ENCODE measurements around the gene BLVRA.

The BLVRA gene

DNA sequence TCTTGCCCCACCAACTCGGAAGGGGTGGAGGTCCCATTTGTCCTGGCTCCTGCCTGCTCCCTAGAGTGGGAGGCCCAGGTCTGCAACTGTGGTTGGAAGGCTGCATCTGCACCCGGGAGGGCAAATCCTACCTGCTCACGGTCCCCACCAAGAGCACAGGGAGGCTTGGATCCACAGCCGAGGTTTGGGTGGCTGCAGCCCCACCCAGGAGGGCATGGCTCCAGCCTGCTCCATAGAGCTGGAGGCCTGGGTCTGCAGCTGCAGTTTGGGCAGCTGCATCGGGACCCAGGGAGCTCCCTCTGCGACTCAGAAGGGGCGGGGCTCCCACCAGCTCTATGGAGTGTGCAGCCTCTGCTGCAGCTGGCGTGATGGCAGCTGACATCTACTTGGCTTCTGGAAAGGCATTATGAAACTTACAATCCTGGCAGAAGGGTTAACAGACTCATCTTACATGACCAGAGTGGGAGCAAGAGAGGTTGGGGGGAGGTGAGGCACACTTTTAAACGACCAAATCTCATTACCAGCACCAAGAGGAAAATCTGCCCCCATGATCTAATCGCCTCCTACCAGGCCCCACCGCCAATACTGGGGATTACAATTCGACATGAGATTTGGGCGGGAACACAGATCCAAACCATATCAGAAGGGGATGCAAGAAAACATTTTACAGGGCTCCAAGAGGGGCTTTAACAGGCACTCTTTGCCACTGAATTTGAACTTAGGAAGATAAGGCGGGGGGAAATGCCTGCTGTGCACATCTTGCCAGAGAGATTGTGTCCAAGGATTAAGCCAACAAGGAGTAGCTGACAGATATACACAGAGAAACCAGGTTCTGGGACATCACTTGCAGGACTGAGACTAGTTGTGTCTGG, 8.2 kb upstream of the BLVRA start:
- DNase-seq = no peak

DNA sequence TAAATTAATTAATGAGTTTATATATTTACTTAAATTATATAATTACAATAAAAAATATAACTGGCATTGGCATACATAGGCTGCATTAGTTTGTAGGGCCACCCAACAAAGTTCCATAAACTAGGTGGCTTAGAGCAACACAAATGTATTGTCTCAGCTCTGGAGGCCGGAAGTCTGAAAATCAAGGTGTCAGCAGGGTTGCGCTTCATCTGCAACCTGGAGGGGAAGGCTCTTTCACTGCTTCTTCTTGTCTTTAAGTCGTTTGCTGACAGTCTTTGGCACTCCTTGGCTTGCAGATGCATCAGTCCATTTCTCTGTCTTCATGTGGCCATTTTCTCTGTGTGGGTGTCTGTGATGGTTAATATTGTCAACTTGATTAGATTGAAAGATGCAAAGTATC, 6.1 kb upstream of the BLVRA start:
- DNase-seq = no peak

DNA sequence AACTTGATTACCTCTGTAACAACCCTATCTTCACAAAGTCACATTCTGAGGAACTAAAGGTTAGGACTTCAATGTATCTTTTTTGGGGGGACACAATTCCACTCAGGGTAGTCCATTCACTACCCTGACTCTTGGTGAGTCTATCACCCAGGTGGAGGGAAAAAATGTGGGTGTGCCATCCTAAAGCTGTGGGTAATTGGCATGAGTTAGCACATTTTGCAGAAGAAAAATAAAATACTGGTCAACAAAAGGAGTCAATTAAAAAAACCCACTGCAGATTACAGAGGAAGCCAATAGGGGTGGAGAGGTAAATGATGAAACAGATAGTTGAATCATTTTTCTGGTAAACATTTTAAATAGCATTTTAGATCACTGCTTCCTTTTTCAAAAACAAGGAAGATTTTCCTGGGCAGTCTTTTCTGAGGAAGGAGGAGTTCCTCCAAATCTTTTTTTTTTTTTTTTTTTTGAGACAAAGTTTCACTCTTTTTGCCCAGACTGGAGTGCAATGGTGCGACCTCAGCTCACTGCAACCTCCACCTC, 5.1 kb upstream of the BLVRA start:
- no peak for DNase-seq

DNA sequence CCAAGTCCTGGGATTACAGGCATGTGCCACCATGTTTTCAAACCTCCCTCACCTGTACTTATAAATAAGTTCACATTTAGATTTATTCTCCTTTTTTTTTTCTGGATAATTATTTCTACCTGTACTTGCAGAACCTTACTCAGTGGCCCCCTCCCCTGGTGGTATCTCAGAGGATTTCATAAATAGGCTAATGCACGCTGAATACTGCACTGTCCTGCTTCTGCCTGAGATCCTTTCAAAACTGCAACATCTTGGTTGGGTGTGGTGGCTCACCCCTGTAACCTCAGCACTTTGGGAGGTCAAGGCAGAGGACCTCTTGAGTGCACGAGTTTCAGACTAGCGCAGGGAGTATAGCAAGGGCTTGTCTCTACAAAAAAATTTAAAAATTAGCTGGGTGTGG, 4.6 kb upstream of the BLVRA start:
- no peak for DNase-seq

DNA sequence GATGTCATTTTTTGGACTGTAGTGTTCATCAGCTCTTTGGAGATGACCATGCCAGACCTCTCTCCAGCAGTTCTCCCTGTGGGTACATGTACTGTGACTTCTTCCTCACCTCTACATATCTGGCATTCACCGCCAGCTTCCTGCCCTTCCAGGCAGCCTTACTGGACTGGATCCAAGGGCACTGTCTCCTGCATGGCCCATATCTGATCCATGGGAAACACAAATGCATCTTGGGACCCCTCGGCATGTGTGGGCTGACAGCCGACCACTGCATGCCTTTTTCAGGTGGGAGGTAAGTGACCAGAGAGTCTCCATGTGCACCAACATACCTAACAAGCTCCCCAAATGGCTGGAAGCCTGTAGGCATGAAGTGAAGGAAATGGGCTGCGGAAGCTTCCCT, 3.9 kb upstream of the BLVRA start:
- DNase-seq = no peak

DNA sequence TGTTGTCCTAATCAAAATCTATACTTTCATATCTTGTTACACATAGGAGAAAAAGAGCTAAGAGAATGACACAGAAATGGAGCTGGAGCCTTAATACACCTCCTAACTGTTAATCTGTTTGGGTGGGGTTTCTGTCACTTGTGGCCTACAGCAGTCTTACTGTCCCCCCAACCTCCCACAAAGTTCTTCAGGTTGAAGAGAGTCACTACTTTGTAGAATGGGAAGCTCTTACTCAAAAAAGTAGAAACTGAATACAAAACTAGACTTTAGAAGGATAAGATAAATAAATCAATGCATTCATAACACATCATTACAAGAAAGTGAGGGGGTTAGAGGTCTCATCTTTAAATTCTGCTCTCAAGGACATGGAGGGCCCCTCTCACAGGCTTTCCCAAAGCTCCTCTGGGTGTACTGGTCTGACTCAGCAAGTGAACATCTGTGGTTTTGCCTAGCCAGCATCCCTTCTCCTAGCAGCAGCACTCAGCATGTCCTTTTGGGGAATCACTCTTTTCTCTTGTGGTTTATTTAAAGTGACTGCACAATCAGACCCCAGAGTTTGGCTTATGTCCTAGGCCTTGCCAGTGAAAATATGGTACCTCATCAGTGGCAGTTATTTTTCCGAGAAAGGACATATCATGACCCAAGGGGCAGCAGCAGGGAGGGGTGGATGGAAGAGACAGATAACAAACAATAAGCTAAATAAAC, 2.0 kb upstream of the BLVRA start:
- DNase-seq = peak; percentile 83

DNA sequence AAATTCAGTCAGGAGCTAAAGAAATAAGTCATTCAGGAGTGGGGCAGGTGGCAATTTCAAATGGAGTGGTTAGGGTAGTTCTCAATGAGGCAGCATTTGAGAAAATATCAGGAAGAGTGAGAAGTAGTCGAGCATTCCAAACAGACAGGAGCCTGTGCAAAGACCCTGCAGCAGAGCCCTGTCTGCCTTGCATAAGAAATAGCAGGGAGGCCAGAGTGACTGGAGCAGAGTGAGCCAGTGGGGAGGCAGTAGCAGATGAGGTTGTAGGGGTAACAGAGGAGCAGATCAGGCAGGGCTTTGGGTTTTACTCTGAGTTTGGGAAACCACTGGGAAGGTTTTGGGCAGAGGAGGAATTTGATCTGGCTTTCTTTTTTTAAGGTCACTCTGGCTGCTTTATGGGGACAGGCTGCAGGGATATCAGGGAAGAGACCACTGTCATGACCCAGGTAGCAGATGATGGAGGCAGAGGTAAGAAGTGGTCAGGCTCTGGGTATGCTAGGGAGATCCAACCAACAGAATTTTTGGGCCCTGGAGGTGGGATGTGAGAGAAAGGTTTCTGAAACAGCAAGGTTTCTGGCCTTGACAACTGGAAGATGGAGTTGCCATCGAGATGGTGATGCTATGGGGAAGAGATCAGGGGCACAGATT, 1.3 kb upstream of the BLVRA start:
- no peak for DNase-seq

DNA sequence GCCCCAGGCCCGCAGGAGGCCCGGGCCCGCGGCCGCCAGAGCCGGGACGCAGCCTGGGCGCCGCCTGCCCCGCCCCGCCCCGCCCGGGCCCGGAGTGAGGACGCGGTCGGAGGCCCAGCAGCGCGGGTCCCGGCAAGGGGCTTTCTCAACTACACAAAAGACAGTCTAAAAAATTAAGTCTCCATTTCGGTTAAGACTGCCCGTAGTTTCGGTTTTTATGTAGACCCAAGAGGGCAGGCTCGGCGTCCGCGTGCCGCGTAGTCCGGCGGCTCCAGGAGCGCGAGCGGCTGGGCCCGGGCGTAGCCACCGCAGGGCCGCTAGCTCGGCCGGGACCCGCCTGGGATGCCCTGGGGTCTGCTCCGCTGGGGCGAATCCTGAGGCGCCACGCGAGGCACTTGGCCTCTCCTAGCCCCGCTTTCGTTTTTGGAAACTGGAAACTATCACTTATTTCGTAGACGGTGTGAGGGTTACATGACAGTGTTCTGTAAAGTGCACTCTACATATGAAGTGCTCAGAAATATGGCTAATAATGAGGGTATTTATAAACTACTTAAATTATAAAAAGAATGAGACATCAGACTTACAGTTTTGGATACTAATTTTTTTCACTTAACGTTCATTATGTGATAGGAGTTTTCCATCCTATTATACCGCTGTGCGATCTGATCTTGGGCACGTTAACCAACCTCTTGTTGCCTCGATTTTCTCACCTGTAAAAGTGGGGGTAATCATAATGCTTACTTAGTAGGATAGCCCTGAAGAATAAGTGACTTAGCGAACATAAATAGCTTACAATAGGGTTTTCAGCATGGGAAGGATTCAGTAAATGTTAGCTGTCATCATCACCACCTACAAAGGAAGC, 573 bp downstream of the BLVRA start:
- DNase-seq = peak; percentile 58

DNA sequence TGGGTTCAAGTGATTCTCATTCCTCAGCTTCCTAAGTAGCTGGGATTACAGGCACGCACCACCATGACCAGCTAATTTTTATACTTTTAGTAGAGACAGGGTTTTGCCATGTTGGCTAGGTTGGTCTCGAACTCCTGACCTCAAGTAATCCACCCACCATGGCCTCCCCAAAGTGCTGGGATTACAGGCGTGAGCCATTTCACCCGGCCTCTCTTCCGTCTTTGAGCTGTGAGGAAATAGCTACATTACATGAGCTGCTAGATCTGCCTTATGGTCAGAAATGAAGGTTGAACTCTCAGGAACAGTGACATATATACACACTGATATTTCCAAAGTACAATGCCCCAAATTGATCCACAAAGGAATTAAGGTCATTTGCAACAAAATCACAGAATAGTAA, 2.4 kb downstream of the BLVRA start:
- no peak for DNase-seq

DNA sequence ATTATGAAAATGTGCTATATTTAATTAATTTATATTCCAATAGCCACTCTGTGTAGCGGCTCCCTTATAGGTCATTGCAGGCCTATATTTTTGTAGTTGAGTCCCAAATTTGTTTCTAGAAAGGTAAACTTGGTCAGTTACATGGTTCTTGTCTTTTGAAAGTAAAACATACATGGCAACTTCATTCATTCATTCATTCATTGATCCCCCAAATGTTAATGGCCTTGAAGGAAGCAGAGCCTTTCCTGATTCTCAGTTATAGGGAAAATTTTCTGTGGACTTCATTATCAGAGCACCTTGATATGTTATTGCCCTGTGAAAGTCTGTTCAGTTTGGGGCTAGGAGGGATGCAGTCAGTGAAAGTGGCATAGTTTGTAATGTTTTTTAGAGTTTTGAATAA, 2.9 kb downstream of the BLVRA start:
- DNase-seq = no peak

DNA sequence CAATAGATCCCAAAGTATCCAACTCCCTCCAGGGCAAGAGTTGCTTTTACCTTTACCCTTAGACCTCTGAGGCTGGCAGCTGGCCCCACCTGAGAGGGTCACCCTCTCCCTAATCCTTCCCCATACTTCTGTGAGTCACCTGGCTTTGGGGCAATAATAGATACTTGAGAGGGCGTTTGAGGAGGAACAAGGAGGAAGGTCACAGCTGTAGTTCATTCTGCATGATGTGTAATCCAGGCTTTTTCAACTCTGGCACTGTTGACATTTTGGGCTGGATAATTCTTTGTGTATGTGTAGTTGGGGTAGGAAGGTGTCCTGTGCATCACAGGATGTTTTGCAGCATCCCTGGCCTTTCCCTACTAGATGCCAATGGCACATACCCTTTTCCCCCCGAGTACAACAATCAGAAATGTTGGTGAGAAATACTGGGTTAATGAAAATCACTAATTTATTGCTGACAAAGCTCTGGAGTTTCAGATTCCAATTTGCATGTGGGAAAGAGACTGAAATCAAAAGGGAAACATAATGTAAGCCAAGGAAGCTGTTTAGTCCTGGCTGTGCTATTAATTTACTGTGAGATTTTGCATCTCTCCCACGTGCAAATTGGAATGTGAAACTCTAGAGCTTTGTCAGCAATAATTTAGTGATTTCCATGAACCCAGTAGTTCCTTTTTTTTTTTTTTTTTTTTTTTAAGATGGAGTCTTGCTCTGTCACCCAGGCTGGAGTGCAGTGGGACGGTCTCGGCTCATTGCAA, 3.6 kb downstream of the BLVRA start:
- DNase-seq = no peak

DNA sequence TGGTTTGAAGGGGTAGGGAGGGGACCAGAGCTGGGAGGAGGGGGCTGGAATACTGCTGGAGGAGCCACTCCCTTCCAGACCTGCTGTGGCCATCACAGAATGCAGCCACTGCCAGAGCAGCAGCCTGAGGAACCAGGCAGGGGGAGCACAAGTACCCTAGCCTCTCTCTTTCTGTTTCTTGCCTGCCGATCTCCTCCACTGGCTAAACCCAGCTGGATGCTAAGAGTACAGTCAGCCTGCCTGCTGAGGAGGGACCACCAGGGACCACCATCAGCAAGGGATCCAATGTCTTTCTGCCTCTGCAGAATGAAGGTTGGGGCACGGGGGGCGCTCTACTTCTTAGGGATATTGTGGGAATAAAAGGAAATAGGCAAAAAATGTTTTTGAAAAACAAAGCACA, 4.7 kb downstream of the BLVRA start:
- DNase-seq = no peak

DNA sequence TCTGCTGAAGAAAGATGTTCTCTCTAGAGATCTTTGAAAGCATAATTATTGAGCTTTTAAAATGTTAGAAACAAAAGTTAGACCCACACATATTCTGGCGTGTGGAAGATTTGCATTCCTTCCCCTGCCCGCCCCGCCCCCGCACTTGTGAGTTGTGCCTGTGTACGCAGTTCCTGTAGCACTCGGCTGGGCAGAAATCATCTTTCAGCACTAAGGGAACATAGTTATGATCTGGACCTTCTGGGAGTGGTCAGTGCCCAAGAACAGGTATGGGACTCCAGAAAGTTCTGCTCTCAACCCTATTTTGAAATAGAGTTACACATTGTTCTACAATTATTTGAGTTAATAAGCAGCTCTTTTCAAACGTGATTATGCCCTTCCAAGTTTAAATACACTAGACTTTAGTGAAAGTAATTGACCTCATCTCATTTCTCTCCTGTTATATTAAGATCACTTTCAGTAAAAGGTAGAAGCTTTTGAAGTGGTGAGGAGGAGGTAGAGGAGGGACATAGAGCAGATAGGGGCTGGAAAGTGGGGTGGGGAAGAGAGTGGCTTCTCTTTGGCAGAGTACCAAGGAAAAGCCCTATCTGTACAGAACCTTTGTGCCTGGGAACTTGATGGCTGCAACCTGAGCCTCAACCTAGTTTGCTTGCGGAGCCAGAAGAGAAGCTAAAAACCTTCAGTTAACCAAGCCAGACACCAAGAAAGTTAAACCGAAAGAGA, 5.7 kb downstream of the BLVRA start:
- DNase-seq = no peak

DNA sequence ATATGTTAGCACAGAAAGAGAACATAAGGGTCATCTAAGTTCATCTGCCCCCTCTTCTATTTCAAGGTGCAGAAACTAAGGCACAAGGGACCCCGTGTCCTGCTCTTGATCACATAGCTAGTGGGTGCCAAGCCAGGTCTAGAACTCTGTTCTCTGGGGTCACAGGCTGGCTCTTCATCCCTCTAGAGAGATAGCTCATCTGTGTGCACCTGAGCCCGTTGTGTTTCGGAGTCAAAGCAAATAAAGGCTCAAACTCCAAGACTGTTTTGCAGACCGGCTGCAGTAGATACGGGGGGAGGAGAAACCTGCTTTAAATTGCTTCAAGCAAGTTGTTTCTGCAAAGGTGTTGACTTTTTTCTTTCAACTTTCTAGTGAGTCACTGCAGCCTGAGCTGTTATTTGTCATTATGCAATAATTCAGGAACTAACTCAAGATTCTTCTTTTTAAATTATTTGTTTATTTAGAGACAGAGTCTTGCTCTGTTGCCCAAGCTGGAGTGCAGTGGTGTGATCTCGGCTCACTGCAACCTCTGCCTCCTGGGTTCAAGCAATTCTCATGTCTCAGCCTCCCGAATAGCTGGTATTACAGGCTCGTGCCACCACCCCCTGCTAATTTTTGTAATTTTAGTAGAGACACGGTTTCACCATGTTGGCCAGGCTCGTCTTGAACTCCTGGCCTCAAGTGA, 6.5 kb downstream of the BLVRA start:
- DNase-seq = no peak

DNA sequence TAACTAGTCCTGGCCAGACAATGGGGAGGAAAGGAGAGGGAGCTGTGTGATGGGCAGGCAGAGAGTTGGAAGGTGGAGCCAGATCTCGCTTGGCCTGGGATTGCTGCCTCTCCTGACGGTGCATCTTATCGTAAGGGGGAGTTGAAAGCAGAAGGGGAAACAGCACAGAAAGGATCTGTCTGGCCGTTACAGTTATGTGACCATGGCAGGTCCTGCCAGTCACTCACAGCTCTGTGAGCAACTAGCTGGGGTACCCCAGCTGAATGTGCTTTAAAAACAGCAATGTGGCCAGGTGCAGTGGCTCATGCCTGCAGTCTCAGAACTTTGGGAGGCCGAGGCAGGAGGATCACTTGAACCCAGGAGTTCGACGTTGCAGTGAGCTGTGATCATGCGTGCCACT, 8.1 kb downstream of the BLVRA start:
- no peak for DNase-seq

DNA sequence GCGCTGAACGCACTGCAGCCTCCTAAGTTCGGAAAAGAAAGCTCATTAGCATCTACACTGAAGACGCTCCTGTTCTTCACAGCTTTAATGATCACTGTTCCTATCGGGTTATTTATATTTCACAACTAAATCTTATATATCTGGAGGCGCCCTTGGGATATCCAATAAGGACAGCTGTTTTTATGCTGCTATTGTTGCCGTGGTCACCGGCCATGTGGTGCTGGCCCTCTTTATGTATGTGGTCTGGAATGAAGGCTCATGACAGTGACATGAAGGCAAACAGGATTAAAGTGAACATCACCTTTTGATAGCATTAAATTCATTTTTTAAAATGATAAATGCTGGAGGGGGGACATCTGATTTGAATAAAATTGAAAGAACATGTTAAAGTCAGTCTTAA, 8.8 kb downstream of the BLVRA start:
- DNase-seq = no peak

DNA sequence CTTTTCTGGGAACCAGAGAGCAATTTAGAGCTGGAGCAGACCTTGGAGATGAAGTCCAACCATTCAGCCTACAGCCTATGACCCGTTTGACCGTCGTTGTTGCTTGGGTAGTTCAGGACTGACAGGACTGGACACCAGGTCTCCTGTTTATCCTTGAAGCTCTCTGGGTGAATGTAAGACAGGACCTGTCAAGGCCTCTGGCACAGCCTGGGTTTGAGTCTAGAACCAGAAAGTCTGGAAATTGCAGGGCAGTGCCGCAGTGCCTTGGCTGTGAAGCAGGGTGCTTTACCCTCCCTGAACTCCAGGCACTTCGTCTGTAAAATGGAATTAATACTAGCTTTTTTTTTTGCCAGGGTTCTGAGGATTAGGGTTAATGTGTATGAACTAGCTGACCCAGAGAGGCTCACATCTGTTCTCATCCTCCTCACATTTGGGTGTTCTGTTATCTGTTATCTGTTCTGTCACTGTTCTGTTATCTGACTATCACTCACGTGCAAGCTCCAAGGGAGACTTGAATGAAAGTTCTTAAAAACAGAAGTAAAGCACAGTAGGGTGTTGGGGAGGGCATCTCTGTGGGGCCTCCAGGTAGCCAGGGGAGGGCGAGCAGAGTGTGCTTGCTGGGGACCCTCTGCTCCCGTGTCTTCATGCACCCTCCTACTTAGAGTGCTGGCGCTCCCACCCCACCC, 9.9 kb downstream of the BLVRA start:
- DNase-seq = no peak

DNA sequence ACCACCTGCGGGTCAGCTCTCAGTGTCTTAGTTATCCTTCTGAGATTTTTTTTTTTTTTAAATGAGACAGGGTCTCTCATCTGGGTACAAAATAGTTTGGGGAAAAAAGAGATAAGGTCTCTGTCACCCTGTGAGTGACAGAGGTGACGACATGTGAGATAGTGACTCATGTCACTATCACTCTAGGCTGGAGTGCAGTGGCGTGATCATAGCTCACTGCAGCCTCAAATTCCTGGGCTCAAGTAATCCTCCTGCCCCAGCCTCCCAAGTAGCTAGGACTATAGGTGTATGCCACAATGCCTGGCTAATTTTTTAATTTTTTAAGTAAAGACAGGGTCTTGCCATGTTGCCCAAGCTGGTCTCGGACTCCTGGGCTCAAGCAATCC, 10.4 kb downstream of the BLVRA start:
- no peak for DNase-seq

DNA sequence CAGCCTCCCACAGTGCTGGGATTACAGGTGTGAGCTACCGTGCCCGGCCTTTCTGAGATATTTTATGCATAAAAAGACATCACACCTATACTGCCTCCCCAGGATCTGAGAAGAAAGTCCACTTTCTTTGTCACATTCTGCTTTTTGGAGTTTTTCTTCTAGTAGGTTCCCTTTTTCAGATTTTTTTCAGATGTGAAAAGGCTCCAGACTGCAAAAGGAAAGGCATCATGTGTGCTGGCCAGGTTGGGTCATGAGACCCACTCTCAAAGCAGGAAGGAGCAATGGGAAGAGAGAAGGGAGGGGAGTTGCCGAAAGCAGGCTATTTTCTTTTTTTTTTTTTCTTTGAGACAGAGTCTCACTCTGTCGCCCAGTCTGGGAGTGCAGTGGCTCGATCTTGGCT, 10.8 kb downstream of the BLVRA start:
- no peak for DNase-seq

Data from EL (cell line).